ENCODE results near the gene C1orf167. TPM values are rescaled to one million over a fixed set of nuclear protein-coding genes. Genes with fewer than 3 reads are reported as not detected.

The C1orf167 gene
- total and polyA plus RNA-seq, 3 donors from 2014 or later, result 26.0 to 64.2 (median 34.5) TPM

GRCh38 chr1:11725616-11726015 lies 36.4 kb upstream of the C1orf167 start:
- Histone ChIP-seq H3K27ac (no peak overlapping the region), H3K27me3 (no peaks in the 10 kb centered on the region), H3K36me3 (ENCODE audit: low read depth, missing control alignments) (no peaks in the 10 kb centered on the region), H3K4me3 (no peak overlapping the region), H3K4me1 (peaks cover 27% of the 10 kb centered on the region), H3K9me3 (no peaks in the 10 kb centered on the region)
- intact Hi-C loops (cut with DNase I; ENCODE audit: low total_unique reads), result no loop called here
- no peak for TF ChIP-seq CTCF (IDR thresholded peaks at IDR 0.05)
- TF ChIP-seq POLR2A (IDR thresholded peaks at IDR 0.05), result no peak
- WGBS, 2 donors, result 78 to 87% methylated on average over 5 of the region's 5 CpGs
- DNase-seq, result no peak

- no peaks in the 10 kb centered on the region for H3K9me3 ChIP-seq
- H3K4me1 ChIP-seq, result peaks cover 32% of the 10 kb centered on the region
- H3K4me3 ChIP-seq, result no peak overlapping the region
- intact Hi-C loops (cut with DNase I; ENCODE audit: low total_unique reads), result no loop called here
- H3K27me3 ChIP-seq, result no peaks in the 10 kb centered on the region
- TF ChIP-seq POLR2A (IDR thresholded peaks at IDR 0.05) (no peak), CTCF (IDR thresholded peaks at IDR 0.05) (no peak)
- WGBS, 2 donors, result 96 to 100% methylated on average over 4 of the region's 4 CpGs
- H3K27ac ChIP-seq, result no peak overlapping the region
- no peaks in the 10 kb centered on the region for H3K36me3 ChIP-seq (ENCODE audit: low read depth, missing control alignments)
- no peak for DNase-seq
These were observed 34.9 kb upstream of the C1orf167 start for GRCh38 chr1:11727119-11727518.

GRCh38 chr1:11728126-11728806 lies 33.7 kb upstream of the C1orf167 start:
- Histone ChIP-seq H3K27me3 (no peaks in the 10 kb centered on the region), H3K4me3 (no peak overlapping the region), H3K27ac (no peak overlapping the region), H3K4me1 (peaks cover 38% of the 10 kb centered on the region), H3K36me3 (ENCODE audit: low read depth, missing control alignments) (no peaks in the 10 kb centered on the region), H3K9me3 (no peaks in the 10 kb centered on the region)
- WGBS, 2 donors, result 97 to 100% methylated on average over 4 of the region's 4 CpGs
- TF ChIP-seq CTCF (IDR thresholded peaks at IDR 0.05) (no peak), POLR2A (IDR thresholded peaks at IDR 0.05) (no peak)
- intact Hi-C loops (cut with DNase I; ENCODE audit: low total_unique reads), result no loop called here
- no peak for DNase-seq

GRCh38 chr1:11729155-11729497 lies 32.9 kb upstream of the C1orf167 start:
- no peak overlapping the region for H3K4me3 ChIP-seq
- intact Hi-C loops (cut with DNase I; ENCODE audit: low total_unique reads), result no loop called here
- no peak for DNase-seq
- H3K9me3 ChIP-seq, result no peaks in the 10 kb centered on the region
- H3K36me3 ChIP-seq (ENCODE audit: low read depth, missing control alignments), result no peaks in the 10 kb centered on the region
- no peaks in the 10 kb centered on the region for H3K27me3 ChIP-seq
- H3K27ac ChIP-seq, result no peak overlapping the region
- TF ChIP-seq POLR2A (IDR thresholded peaks at IDR 0.05) (no peak), CTCF (IDR thresholded peaks at IDR 0.05) (no peak)
- WGBS, 2 donors, result 93 to 96% methylated on average over 4 to 11 of the region's 11 CpGs
- H3K4me1 ChIP-seq, result peaks cover 38% of the 10 kb centered on the region

Measured in testis (tissue), 3 donors.